ENCODE data around the gene THEMIS2.

The THEMIS2 gene

GRCh38 chr1:27872802-27873551 is 633 bp downstream of the THEMIS2 start:
- peak overlapping the region; percentile 63 for H3K4me3 ChIP-seq (ENCODE audit: low read depth, low read length)
- peak; percentile 63 for DNase-seq (ENCODE audit: low read depth)
- TF ChIP-seq, protein P1, sequence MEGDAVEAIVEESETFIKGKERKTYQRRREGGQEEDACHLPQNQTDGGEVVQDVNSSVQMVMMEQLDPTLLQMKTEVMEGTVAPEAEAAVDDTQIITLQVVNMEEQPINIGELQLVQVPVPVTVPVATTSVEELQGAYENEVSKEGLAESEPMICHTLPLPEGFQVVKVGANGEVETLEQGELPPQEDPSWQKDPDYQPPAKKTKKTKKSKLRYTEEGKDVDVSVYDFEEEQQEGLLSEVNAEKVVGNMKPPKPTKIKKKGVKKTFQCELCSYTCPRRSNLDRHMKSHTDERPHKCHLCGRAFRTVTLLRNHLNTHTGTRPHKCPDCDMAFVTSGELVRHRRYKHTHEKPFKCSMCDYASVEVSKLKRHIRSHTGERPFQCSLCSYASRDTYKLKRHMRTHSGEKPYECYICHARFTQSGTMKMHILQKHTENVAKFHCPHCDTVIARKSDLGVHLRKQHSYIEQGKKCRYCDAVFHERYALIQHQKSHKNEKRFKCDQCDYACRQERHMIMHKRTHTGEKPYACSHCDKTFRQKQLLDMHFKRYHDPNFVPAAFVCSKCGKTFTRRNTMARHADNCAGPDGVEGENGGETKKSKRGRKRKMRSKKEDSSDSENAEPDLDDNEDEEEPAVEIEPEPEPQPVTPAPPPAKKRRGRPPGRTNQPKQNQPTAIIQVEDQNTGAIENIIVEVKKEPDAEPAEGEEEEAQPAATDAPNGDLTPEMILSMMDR (IDR thresholded peaks at IDR 0.05; ENCODE audit: insufficient read depth, low read depth, low read length, missing control alignments) = no peak

DNA sequence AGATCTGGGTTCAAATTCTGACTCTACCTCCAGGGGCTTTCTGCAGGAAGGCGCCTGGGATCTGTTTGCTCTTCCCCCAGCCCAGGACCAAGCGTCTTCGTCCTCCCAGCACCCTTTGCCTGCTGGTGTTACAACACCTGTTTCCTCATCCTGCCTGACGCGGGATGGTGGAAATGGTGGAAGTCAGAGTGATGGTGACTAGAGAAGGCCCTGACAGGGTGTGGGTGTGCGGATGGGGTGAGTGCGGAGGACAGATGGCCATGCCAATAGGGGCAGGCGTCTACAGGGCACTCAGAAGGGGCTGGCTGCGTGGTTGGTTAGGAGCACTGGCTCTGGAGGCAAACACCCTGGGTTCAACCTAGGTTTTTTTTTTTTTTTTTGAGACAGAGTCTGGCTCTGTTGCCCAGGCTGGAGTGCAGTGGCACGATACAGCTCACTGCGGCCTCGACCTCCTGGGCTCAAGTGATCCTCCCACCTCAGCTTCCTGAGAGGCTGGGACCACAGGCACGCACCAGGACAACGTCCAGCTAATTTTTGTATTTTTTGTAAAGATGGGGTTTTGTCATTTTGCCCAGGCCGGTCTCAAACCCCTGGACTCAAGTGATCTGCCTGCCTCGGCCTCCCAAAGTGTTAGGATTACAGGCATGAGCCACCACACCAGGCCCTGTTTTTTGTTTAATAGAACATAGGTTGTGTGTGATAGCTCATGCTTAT is 1.5 kb downstream of the THEMIS2 start:
- DNase-seq (ENCODE audit: low read depth) = peak; percentile 68
- peak overlapping the region; percentile 63 for H3K4me3 ChIP-seq (ENCODE audit: low read depth, low read length)

GRCh38 chr1:27876341-27877114 is 4.2 kb downstream of the THEMIS2 start:
- TF ChIP-seq, protein P1 (IDR thresholded peaks at IDR 0.05; ENCODE audit: insufficient read depth, low read depth, low read length, missing control alignments) = no peak
- peak overlapping the region; percentile 63 for H3K4me3 ChIP-seq (ENCODE audit: low read depth, low read length)
- no peak for DNase-seq (ENCODE audit: low read depth)

More for the DNA sequence above, 1.5 kb downstream of the THEMIS2 start:
- TF ChIP-seq, protein P1 (IDR thresholded peaks at IDR 0.05; ENCODE audit: insufficient read depth, low read depth, low read length, missing control alignments) = no peak

GRCh38 chr1:27877115-27877416 is 4.7 kb downstream of the THEMIS2 start:
- TF ChIP-seq, protein P1 (IDR thresholded peaks at IDR 0.05; ENCODE audit: insufficient read depth, low read depth, low read length, missing control alignments) = no peak
- H3K4me3 ChIP-seq (ENCODE audit: low read depth, low read length) = no peak overlapping the region
- DNase-seq (ENCODE audit: low read depth) = no peak

DNA sequence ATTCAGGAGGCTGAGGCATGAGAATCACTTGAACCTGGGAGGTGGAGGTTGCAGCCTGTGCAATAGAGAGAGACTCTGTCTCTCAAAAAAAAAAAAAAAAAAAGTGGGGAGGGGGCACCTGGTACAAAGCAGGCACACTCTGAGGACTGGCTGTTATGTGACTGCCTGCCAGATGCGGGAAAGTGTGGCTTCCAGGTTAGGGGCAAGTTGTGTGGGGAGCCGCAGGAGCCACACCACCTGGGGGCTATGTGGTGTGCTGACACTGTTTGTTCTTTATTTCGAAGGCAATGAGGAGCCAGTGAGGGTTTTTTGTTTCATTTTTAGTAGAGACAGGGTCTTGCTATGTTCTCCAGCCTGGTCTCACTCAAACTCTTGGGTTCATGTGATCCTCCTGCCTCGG is 5.7 kb downstream of the THEMIS2 start:
- TF ChIP-seq, protein P1 (IDR thresholded peaks at IDR 0.05; ENCODE audit: insufficient read depth, low read depth, low read length, missing control alignments) = no peak
- H3K4me3 ChIP-seq (ENCODE audit: low read depth, low read length) = no peak overlapping the region
- peak; percentile 39 for DNase-seq (ENCODE audit: low read depth)

DNA sequence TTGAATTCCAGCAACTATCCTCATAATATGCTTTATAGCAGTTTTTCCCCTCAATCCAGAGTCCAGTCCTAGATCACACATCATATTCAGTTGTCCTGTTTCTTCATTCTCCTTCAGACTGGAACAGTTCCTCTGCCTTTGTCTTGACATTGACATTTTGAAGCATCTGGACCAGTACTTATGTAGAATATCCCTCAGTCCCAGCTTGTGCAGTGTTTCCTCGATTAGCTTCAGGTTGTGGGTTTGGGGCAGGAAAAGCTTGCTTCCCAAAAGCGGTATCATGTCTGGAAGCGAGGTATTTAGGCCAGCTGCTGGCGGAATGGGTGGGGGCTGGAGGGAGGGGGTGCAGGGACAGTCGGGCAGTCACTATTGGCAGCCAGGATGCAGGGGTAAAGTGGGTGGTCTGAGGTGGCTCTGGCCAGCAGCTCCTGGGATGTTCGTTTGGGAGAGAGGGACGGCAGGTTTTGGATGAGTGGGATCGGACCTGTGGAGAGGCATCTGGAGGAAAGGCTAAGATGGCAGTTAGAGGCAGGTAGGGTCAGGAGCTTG is 6.5 kb downstream of the THEMIS2 start:
- no peak overlapping the region for H3K4me3 ChIP-seq (ENCODE audit: low read depth, low read length)
- no peak for DNase-seq (ENCODE audit: low read depth)
- TF ChIP-seq, protein P1 (IDR thresholded peaks at IDR 0.05; ENCODE audit: insufficient read depth, low read depth, low read length, missing control alignments) = no peak
